ENCODE data around the gene ARID1B.

The ARID1B gene

DNA sequence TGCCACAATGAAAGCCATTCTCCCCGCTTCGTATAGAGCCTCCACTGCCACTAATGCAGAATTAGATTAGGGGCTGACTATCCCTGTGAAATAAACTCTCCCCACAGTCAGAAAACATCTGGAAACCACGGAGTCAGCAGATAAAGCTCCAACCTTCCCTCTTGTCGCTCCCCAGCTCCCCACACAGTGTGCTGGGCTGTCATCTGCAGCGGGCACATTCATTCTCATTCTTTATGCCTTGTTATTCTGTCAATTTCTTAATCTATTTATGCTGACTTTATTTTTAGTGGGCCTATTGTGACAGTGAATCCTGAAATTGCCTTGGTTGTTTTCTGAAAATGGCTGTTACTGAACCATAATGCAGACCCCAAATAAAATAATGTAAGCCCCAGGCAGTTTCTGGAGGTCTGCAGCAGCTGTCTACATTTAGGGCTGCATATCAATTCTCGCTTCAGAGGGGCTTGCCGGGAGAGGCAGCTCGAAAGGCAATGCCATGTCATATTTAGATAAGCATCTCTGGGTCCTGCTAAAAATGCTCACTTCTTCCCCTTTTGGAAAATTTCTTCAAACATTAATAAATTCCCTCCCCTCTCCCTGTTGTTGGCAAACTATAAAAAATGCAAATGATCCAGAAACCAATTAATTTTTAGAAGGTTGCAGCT, 474.5 kb downstream of the ARID1B start:
- Histone ChIP-seq H3K4me3 (ENCODE audit: low read depth, low read length) (no peak overlapping the region), H3K36me3 (ENCODE audit: control insufficient read depth in 2 of 2, insufficient read depth in 1 of 2, low read length in 2 of 2) (no peaks in the 10 kb centered on the region), H3K4me1 (ENCODE audit: control insufficient read depth, insufficient read depth, low read length) (no peaks in the 10 kb centered on the region), H3K27ac (ENCODE audit: extremely low read depth, low read depth, low read length) (no peak overlapping the region), H3K9me3 (ENCODE audit: control insufficient read depth, insufficient read depth, low read depth, low read length) (no peaks in the 10 kb centered on the region)
- ChIA-PET CTCF (no interaction called here), POLR2A (no interaction called here)
- no peak for TF ChIP-seq ZNF776 (tag by site-specific recombination; IDR thresholded peaks at IDR 0.05; ENCODE audit: borderline replicate concordance)
- TF ChIP-seq, protein P1, sequence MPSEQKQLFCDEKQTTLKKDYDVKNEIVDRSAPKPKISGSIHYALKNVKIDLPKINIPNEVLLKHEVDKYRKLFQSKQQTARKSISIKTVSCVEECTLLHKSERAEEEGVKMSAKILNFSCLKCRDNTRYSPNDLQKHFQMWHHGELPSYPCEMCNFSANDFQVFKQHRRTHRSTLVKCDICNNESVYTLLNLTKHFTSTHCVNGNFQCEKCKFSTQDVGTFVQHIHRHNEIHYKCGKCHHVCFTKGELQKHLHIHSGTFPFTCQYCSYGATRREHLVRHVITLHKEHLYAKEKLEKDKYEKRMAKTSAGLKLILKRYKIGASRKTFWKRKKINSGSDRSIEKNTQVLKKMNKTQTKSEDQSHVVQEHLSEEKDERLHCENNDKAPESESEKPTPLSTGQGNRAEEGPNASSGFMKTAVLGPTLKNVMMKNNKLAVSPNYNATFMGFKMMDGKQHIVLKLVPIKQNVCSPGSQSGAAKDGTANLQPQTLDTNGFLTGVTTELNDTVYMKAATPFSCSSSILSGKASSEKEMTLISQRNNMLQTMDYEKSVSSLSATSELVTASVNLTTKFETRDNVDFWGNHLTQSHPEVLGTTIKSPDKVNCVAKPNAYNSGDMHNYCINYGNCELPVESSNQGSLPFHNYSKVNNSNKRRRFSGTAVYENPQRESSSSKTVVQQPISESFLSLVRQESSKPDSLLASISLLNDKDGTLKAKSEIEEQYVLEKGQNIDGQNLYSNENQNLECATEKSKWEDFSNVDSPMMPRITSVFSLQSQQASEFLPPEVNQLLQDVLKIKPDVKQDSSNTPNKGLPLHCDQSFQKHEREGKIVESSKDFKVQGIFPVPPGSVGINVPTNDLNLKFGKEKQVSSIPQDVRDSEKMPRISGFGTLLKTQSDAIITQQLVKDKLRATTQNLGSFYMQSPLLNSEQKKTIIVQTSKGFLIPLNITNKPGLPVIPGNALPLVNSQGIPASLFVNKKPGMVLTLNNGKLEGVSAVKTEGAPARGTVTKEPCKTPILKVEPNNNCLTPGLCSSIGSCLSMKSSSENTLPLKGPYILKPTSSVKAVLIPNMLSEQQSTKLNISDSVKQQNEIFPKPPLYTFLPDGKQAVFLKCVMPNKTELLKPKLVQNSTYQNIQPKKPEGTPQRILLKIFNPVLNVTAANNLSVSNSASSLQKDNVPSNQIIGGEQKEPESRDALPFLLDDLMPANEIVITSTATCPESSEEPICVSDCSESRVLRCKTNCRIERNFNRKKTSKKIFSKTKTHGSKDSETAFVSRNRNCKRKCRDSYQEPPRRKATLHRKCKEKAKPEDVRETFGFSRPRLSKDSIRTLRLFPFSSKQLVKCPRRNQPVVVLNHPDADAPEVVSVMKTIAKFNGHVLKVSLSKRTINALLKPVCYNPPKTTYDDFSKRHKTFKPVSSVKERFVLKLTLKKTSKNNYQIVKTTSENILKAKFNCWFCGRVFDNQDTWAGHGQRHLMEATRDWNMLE (tag by site-specific recombination; conservative IDR thresholded peaks at IDR 0.05; ENCODE audit: low read depth): no peak
- TF ChIP-seq ZNF473 (tag by site-specific recombination; IDR thresholded peaks at IDR 0.05): no peak
- TF ChIP-seq ZNF114 (tag by site-specific recombination; IDR thresholded peaks at IDR 0.05): no peak
- no peak for TF ChIP-seq ZNF623 (tag by site-specific recombination; IDR thresholded peaks at IDR 0.05)
- no peak for TF ChIP-seq ZEB2 (tag by site-specific recombination; IDR thresholded peaks at IDR 0.05)
- no peak for TF ChIP-seq ZNF146 (tag by site-specific recombination; IDR thresholded peaks at IDR 0.05)
- TF ChIP-seq ZNF155 (tag by site-specific recombination; IDR thresholded peaks at IDR 0.05): no peak
- TF ChIP-seq BCL11A (tag by site-specific recombination; IDR thresholded peaks at IDR 0.05; ENCODE audit: low read depth): no peak
- no peak for TF ChIP-seq ZBTB17 (tag by site-specific recombination; IDR thresholded peaks at IDR 0.05)
- TF ChIP-seq EGR2 (tag by site-specific recombination; IDR thresholded peaks at IDR 0.05; ENCODE audit: low read depth): no peak
- no peak for TF ChIP-seq ZNF670 (tag by site-specific recombination; IDR thresholded peaks at IDR 0.05; ENCODE audit: low read depth)
- TF ChIP-seq ZNF248 (tag by site-specific recombination; IDR thresholded peaks at IDR 0.05): no peak

DNA sequence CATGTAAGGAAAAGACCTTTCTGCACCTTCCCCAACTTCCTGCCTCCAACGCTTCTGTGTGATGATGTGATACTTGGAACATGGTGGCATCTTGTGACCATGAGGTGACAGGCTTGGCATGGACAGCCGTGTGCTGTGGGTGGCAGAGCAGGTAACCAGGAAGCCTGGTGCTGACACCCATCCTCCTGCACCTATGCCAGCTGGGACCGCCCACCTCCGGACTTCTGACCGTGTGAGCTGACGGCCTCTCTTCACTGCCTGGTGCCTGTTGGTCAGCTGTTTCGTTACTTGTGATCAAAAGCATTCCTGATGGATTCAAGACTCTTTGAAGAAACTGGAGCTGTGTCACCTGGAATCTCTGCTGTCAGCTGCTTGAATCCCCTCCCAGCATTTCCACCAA, 475.8 kb downstream of the ARID1B start:
- Histone ChIP-seq H3K9me3 (ENCODE audit: control insufficient read depth, insufficient read depth, low read depth, low read length) (no peaks in the 10 kb centered on the region), H3K4me3 (ENCODE audit: low read depth, low read length) (no peak overlapping the region), H3K4me1 (ENCODE audit: control insufficient read depth, insufficient read depth, low read length) (no peaks in the 10 kb centered on the region), H3K27ac (ENCODE audit: extremely low read depth, low read depth, low read length) (no peak overlapping the region), H3K36me3 (ENCODE audit: control insufficient read depth in 2 of 2, insufficient read depth in 1 of 2, low read length in 2 of 2) (no peaks in the 10 kb centered on the region)
- TF ChIP-seq SALL2 (tag by site-specific recombination; IDR thresholded peaks at IDR 0.05; ENCODE audit: borderline replicate concordance) (no peak), EGR2 (tag by site-specific recombination; IDR thresholded peaks at IDR 0.05; ENCODE audit: low read depth) (no peak), TCF7L2 (IDR thresholded peaks at IDR 0.05; ENCODE audit: borderline replicate concordance, low read depth, low read length) (no peak), ZNF138 (tag by site-specific recombination; IDR thresholded peaks at IDR 0.05; ENCODE audit: borderline replicate concordance) (no peak), YY2 (tag by site-specific recombination; IDR thresholded peaks at IDR 0.05) (no peak), KLF7 (tag by site-specific recombination; IDR thresholded peaks at IDR 0.05; ENCODE audit: borderline replicate concordance) (no peak)
- TF ChIP-seq, protein P2, sequence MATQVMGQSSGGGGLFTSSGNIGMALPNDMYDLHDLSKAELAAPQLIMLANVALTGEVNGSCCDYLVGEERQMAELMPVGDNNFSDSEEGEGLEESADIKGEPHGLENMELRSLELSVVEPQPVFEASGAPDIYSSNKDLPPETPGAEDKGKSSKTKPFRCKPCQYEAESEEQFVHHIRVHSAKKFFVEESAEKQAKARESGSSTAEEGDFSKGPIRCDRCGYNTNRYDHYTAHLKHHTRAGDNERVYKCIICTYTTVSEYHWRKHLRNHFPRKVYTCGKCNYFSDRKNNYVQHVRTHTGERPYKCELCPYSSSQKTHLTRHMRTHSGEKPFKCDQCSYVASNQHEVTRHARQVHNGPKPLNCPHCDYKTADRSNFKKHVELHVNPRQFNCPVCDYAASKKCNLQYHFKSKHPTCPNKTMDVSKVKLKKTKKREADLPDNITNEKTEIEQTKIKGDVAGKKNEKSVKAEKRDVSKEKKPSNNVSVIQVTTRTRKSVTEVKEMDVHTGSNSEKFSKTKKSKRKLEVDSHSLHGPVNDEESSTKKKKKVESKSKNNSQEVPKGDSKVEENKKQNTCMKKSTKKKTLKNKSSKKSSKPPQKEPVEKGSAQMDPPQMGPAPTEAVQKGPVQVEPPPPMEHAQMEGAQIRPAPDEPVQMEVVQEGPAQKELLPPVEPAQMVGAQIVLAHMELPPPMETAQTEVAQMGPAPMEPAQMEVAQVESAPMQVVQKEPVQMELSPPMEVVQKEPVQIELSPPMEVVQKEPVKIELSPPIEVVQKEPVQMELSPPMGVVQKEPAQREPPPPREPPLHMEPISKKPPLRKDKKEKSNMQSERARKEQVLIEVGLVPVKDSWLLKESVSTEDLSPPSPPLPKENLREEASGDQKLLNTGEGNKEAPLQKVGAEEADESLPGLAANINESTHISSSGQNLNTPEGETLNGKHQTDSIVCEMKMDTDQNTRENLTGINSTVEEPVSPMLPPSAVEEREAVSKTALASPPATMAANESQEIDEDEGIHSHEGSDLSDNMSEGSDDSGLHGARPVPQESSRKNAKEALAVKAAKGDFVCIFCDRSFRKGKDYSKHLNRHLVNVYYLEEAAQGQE (tag by site-specific recombination; IDR thresholded peaks at IDR 0.05): no peak
- TF ChIP-seq, protein P3, sequence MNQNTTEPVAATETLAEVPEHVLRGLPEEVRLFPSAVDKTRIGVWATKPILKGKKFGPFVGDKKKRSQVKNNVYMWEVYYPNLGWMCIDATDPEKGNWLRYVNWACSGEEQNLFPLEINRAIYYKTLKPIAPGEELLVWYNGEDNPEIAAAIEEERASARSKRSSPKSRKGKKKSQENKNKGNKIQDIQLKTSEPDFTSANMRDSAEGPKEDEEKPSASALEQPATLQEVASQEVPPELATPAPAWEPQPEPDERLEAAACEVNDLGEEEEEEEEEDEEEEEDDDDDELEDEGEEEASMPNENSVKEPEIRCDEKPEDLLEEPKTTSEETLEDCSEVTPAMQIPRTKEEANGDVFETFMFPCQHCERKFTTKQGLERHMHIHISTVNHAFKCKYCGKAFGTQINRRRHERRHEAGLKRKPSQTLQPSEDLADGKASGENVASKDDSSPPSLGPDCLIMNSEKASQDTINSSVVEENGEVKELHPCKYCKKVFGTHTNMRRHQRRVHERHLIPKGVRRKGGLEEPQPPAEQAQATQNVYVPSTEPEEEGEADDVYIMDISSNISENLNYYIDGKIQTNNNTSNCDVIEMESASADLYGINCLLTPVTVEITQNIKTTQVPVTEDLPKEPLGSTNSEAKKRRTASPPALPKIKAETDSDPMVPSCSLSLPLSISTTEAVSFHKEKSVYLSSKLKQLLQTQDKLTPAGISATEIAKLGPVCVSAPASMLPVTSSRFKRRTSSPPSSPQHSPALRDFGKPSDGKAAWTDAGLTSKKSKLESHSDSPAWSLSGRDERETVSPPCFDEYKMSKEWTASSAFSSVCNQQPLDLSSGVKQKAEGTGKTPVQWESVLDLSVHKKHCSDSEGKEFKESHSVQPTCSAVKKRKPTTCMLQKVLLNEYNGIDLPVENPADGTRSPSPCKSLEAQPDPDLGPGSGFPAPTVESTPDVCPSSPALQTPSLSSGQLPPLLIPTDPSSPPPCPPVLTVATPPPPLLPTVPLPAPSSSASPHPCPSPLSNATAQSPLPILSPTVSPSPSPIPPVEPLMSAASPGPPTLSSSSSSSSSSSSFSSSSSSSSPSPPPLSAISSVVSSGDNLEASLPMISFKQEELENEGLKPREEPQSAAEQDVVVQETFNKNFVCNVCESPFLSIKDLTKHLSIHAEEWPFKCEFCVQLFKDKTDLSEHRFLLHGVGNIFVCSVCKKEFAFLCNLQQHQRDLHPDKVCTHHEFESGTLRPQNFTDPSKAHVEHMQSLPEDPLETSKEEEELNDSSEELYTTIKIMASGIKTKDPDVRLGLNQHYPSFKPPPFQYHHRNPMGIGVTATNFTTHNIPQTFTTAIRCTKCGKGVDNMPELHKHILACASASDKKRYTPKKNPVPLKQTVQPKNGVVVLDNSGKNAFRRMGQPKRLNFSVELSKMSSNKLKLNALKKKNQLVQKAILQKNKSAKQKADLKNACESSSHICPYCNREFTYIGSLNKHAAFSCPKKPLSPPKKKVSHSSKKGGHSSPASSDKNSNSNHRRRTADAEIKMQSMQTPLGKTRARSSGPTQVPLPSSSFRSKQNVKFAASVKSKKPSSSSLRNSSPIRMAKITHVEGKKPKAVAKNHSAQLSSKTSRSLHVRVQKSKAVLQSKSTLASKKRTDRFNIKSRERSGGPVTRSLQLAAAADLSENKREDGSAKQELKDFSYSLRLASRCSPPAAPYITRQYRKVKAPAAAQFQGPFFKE (tag by site-specific recombination; IDR thresholded peaks at IDR 0.05; ENCODE audit: borderline replicate concordance): no peak
- POLR2A ChIA-PET: interaction anchor here (0.6 kb wide), 1 partner anchor 231 kb away, joined by 3 read pairs; no protein-coding TSS in a partner anchor
- CTCF ChIA-PET: interaction anchor here (0.7 kb wide), 1 partner anchor 826 kb away, joined by 3 read pairs; no protein-coding TSS in a partner anchor

Measured in HEK293 (cell line).